ENCODE measurements around the gene NAA10.

Gene NAA10

GRCh38 chrX:153907456-153907855 is 27.4 kb downstream of the NAA10 start:
- H3K4me3 ChIP-seq (ENCODE audit: low read length), result no peak overlapping the region
- TF ChIP-seq CTCF (conservative IDR thresholded peaks at IDR 0.05; ENCODE audit: low read length), result no peak
- DNase-seq (ENCODE audit: low read depth), result no peak

GRCh38 chrX:153906126-153906917 is 28.5 kb downstream of the NAA10 start:
- no peak overlapping the region for H3K4me3 ChIP-seq (ENCODE audit: low read length)
- no peak for TF ChIP-seq CTCF (conservative IDR thresholded peaks at IDR 0.05; ENCODE audit: low read length)
- DNase-seq (ENCODE audit: low read depth), result no peak

- no peak for DNase-seq (ENCODE audit: low read depth)
- no peak for TF ChIP-seq CTCF (conservative IDR thresholded peaks at IDR 0.05; ENCODE audit: low read length)
Observed at GRCh38 chrX:153905481-153906095, 29.2 kb downstream of the NAA10 start.

GRCh38 chrX:153903991-153904957 is 30.6 kb downstream of the NAA10 start, which contains the start of gene AVPR2:
Gene AVPR2, plus strand, starts transcription at chrX:153904673. Its CDS starts 473 bp downstream, at chrX:153905146.
- no peak for DNase-seq (ENCODE audit: low read depth)
- no peak for TF ChIP-seq CTCF (conservative IDR thresholded peaks at IDR 0.05; ENCODE audit: low read length)
- no peak within 1 kb of the TSS for H3K4me3 ChIP-seq (ENCODE audit: low read length)

More at GRCh38 chrX:153905481-153906095, 29.2 kb downstream of the NAA10 start:
- H3K4me3 ChIP-seq (ENCODE audit: low read length), result no peak overlapping the region

- DNase-seq (ENCODE audit: low read depth), result no peak
- H3K4me3 ChIP-seq (ENCODE audit: low read length), result no peak overlapping the region
- TF ChIP-seq CTCF (conservative IDR thresholded peaks at IDR 0.05; ENCODE audit: low read length), result no peak
Observed at GRCh38 chrX:153903238-153903980, 31.4 kb downstream of the NAA10 start.

GRCh38 chrX:153902385-153902784 is 32.5 kb downstream of the NAA10 start:
- DNase-seq (ENCODE audit: low read depth), result no peak
- no peak overlapping the region for H3K4me3 ChIP-seq (ENCODE audit: low read length)
- no peak for TF ChIP-seq CTCF (conservative IDR thresholded peaks at IDR 0.05; ENCODE audit: low read length)

Measured in AG10803 (cell line).